ENCODE results near the gene LINGO4.

DNA sequence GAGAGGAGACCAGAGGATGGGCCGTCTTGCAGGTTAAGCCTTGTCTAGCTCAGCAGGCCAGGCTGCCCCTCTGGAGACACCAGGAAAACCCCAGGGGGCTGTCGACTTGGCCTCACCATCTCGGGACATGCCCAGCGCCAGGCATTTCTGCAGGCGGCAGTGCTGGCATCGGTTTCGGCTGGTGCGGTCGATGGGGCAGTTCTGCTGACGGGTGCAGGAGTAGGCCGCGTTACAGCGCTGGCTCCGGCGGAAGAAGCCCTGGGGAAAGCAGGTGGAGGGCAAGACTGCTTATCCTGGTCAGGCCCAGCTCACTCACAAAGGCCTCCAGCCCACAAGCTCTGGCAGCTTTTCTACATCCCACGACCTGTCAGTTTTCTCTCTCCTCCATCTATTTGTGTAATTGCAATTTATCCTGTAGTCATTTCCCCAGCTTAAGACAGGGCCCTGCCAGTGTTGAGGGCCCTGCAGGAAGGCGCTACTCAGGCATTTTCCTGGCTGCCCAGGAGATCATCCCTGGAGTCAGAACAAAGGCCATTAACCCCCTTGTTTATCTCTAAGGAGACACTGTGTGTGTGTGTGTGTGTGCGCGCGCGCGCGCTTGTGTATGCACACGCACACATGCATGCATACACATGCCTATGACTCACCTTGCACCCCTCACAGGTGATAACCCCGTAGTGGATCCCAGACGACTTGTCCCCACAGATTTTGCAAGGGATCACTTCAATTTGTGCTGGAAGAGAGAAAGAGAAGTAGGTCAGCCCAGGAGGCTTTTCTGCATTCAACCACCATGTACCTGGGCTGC, 11.5 kb upstream of the LINGO4 start:
- TF ChIP-seq, protein P1, sequence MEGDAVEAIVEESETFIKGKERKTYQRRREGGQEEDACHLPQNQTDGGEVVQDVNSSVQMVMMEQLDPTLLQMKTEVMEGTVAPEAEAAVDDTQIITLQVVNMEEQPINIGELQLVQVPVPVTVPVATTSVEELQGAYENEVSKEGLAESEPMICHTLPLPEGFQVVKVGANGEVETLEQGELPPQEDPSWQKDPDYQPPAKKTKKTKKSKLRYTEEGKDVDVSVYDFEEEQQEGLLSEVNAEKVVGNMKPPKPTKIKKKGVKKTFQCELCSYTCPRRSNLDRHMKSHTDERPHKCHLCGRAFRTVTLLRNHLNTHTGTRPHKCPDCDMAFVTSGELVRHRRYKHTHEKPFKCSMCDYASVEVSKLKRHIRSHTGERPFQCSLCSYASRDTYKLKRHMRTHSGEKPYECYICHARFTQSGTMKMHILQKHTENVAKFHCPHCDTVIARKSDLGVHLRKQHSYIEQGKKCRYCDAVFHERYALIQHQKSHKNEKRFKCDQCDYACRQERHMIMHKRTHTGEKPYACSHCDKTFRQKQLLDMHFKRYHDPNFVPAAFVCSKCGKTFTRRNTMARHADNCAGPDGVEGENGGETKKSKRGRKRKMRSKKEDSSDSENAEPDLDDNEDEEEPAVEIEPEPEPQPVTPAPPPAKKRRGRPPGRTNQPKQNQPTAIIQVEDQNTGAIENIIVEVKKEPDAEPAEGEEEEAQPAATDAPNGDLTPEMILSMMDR (IDR thresholded peaks at IDR 0.05; ENCODE audit: low read depth, low read length, poor library complexity, severe bottlenecking), result no peak
- TF ChIP-seq EZH2phosphoT487 (IDR thresholded peaks at IDR 0.05; ENCODE audit: borderline replicate concordance, low read length), result no peak
